ENCODE measurements around the gene CHTF8.
"Not testable (repeated sequence)": the region's sequence is repeated elsewhere in the genome, so short reads cannot be mapped to it uniquely, and the experiment has no call there.

Gene CHTF8

GRCh38 chr16:69132424-69133252 lies at the start of gene CHTF8, which contains the start of gene UTP4:
CHTF8 (minus strand) TSS chr16:69132588; CDS start chr16:69121458, 11,130 bp downstream.
UTP4 (plus strand) TSS chr16:69132649; CDS start chr16:69133460, 811 bp downstream.
- peak; percentile 77 to 98 (median 87) for DNase-seq
- intact Hi-C loops (cut with DNase I), result no loop called here

- DNase-seq, result no peak
- intact Hi-C loops (cut with DNase I), result no loop called here
Observed at GRCh38 chr16:69180011-69180338, 47.6 kb upstream of the CHTF8 start.

- peak in 1 of 10 donors; percentile 23 for DNase-seq
- intact Hi-C loops (cut with DNase I), result no loop called here
Observed at GRCh38 chr16:69179328-69180010, 47.1 kb upstream of the CHTF8 start.

- intact Hi-C loops (cut with DNase I), result no loop called here
Observed at GRCh38 chr16:69176033-69176800, 43.8 kb upstream of the CHTF8 start.

GRCh38 chr16:69171325-69172084 lies 39.1 kb upstream of the CHTF8 start:
- DNase-seq, result no peak
- intact Hi-C loops (cut with DNase I), result no loop called here

More at GRCh38 chr16:69176033-69176800, 43.8 kb upstream of the CHTF8 start:
- DNase-seq, result no peak

- no peak for DNase-seq
- intact Hi-C loops (cut with DNase I), result no loop called here
Observed at GRCh38 chr16:69169607-69170352, 37.4 kb upstream of the CHTF8 start.

- intact Hi-C loops (cut with DNase I), result no loop called here
- no peak for DNase-seq
Observed at GRCh38 chr16:69169051-69169450, 36.7 kb upstream of the CHTF8 start.

- intact Hi-C loops (cut with DNase I), result no loop called here
- DNase-seq, result no peak
Observed at GRCh38 chr16:69166946-69167930, 34.9 kb upstream of the CHTF8 start.

- peak in 8 of 10 donors; percentile 35 to 90 (median 57) for DNase-seq
- intact Hi-C loops (cut with DNase I), result no loop called here
Observed at GRCh38 chr16:69166221-69166833, 33.9 kb upstream of the CHTF8 start.

- intact Hi-C loops (cut with DNase I), result no loop called here
- no peak for DNase-seq
Observed at GRCh38 chr16:69165584-69165983, 33.2 kb upstream of the CHTF8 start.

GRCh38 chr16:69160192-69160591 lies 27.8 kb upstream of the CHTF8 start:
- intact Hi-C loops (cut with DNase I), result no loop called here

GRCh38 chr16:69157196-69157595 lies 24.8 kb upstream of the CHTF8 start:
- DNase-seq, result no peak
- intact Hi-C loops (cut with DNase I), result no loop called here

More at GRCh38 chr16:69160192-69160591, 27.8 kb upstream of the CHTF8 start:
- DNase-seq, result no peak

GRCh38 chr16:69150146-69150865 lies 17.9 kb upstream of the CHTF8 start:
- intact Hi-C loops (cut with DNase I), result loop anchor here (1.0 kb wide), 1 partner anchor 137 kb away; no protein-coding TSS in a partner anchor
- peak; percentile 26 to 95 (median 64) for DNase-seq

- DNase-seq, result not testable (repeated sequence)
- intact Hi-C loops (cut with DNase I), result loop anchor here (1.0 kb wide), 1 partner anchor 138 kb away; no protein-coding TSS in a partner anchor
Observed at GRCh38 chr16:69149621-69150020, 17.2 kb upstream of the CHTF8 start.

- DNase-seq, result no peak
- intact Hi-C loops (cut with DNase I), result no loop called here
Observed at GRCh38 chr16:69145658-69146057, 13.3 kb upstream of the CHTF8 start.

GRCh38 chr16:69143116-69143515 lies 10.7 kb upstream of the CHTF8 start:
- intact Hi-C loops (cut with DNase I), result no loop called here

GRCh38 chr16:69141936-69142335 lies 9.5 kb upstream of the CHTF8 start:
- DNase-seq, result no peak
- intact Hi-C loops (cut with DNase I), result no loop called here

More at GRCh38 chr16:69143116-69143515, 10.7 kb upstream of the CHTF8 start:
- no peak for DNase-seq

Data from posterior cingulate gyrus (tissue), 11 donors.